Duodenal mucosa (tissue), 2 donors: ENCODE measurements around the gene RAB25.
A peak's percentile ranks its signal among the peaks of the same experiment; 100 is the strongest.

ENCODE experiments used
- H3K27ac ChIP-seq: one replicate; pipeline ENCODE4 v1.7.0; 2013; ENCODE audit warnings: low read depth, low read length
- H3K27me3 ChIP-seq, 2 donors: one replicate each; pipeline ENCODE4 v1.7.0; 2013; ENCODE audit warnings: low read length in 2 of 2, control low read depth in 1 of 2; ENCODE audit not compliant: insufficient read depth in 2 of 2, control insufficient read depth in 1 of 2
- H3K36me3 ChIP-seq, 2 donors: one replicate each; pipeline ENCODE4 v1.7.0; 2013; ENCODE audit warnings: low read length in 2 of 2, control low read depth in 1 of 2; ENCODE audit not compliant: insufficient read depth in 2 of 2, control insufficient read depth in 1 of 2
- H3K4me1 ChIP-seq, 2 donors: one replicate each; pipeline ENCODE4 v1.7.0; 2013; ENCODE audit warnings: low read length in 2 of 2, control low read depth in 1 of 2; ENCODE audit not compliant: insufficient read depth in 2 of 2, control insufficient read depth in 1 of 2
- H3K4me3 ChIP-seq, 2 donors: one replicate each; pipeline ENCODE4 v1.7.0; 2013; ENCODE audit warnings: low read length in 2 of 2, low read depth in 1 of 2
- H3K9ac ChIP-seq, 2 donors: one replicate each; pipeline ENCODE4 v1.7.0; 2013; ENCODE audit warnings: low read length in 2 of 2, low read depth in 1 of 2
- H3K9me3 ChIP-seq, 2 donors: one replicate each; pipeline ENCODE4 v1.7.0; 2013; ENCODE audit warnings: low read length in 2 of 2, control low read depth in 1 of 2; ENCODE audit not compliant: control insufficient read depth in 1 of 2

RAB25 gene

GRCh38 chr1:156098784-156099183, 37.8 kb downstream of the RAB25 start:
- no peaks in the 10 kb centered on the region for H3K36me3 ChIP-seq
- no peaks in the 10 kb centered on the region for H3K27me3 ChIP-seq
- no peak overlapping the region for H3K9ac ChIP-seq
- H3K4me3 ChIP-seq, result no peak overlapping the region
- H3K4me1 ChIP-seq, result peaks cover 42 to 48% of the 10 kb centered on the region in 2 donors
- no peaks in the 10 kb centered on the region for H3K9me3 ChIP-seq
- no peak overlapping the region for H3K27ac ChIP-seq

DNA sequence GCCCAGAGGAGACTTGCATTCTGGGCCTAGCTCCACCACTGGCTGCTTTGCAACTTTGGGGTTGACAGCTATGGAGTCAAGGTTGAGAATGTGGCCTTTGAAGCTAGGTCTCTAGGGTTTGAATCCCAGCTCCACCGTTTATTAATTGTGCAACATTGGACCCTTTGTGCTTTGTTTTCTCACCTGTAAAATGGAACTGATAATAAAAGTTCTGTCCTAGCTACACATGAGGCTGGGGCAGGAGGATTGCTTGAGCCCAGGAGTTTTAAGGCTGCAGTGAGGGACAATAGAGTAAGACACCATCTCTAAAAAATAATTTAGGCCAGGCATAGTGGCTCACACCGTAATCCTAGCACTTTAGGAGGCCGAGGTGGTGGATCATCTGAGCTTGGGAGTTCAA, 38.3 kb downstream of the RAB25 start:
- no peak overlapping the region for H3K9ac ChIP-seq
- no peak overlapping the region for H3K4me3 ChIP-seq
- no peak overlapping the region for H3K27ac ChIP-seq
- no peaks in the 10 kb centered on the region for H3K36me3 ChIP-seq
- no peaks in the 10 kb centered on the region for H3K9me3 ChIP-seq
- H3K4me1 ChIP-seq, result peaks cover 47 to 53% of the 10 kb centered on the region in 2 donors
- H3K27me3 ChIP-seq, result no peaks in the 10 kb centered on the region

DNA sequence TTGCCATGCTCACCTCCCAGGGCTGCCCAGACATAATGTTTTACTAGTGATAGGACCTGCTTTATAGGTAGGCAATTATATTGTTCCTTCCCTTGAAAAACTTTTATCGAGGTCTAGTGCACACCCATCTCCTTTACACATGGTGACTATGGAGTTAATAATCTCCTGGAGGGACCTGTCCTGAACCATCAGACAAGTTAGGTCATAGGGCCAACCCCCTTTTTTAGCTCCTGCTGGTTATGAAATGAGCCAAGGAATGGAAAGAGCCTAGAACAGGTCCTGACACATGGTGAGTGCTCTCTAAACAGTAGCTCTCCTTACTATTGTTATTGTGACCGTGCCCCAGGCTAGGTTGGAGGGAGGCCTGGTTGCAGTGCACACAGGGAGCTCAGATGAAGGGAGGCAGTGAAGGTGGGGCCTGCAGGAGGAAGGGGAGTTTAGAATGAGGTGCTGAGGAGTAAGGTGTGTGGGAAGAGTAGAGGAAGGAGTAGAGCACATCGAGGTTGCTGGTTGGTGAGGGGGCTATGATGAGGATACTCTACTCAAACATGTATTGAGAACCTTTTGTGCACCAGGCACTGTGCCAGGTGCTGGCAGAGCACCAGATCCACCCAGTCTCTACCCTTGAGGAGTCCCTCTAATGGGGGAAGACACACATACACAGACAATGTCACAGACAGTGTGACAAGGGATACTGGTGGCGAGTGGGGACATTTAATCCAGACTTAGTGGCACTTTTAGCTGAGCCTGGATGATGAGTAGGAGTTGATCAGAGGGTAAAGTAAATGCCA, 39.4 kb downstream of the RAB25 start:
- Histone ChIP-seq H3K27ac (no peak overlapping the region), H3K4me1 (peaks cover 58 to 65% of the 10 kb centered on the region in 2 donors), H3K9me3 (no peaks in the 10 kb centered on the region), H3K4me3 (no peak overlapping the region), H3K27me3 (no peaks in the 10 kb centered on the region), H3K9ac (no peak overlapping the region), H3K36me3 (no peaks in the 10 kb centered on the region)

DNA sequence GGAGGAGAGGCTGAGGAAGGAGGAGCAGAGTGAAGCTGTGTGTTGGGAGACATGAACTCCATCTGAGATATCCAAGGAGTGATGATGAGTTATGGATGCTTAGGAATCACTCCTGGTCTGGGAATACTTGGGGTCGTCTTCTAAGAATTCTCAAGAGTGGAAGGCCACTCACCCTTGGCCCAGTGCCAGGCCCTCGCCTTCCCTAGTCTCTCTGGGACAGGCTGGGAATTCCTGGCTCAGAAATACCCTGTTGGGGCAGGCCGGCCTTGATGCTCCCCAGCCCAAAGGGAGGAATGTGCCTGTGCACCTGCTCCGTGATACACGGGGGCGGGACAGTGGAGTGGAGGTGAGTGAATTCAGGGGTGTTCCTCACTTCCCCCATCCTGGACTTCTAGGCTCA, 40.9 kb downstream of the RAB25 start:
- Histone ChIP-seq H3K36me3 (no peaks in the 10 kb centered on the region), H3K4me1 (peaks cover 59 to 62% of the 10 kb centered on the region in 2 donors), H3K27me3 (no peaks in the 10 kb centered on the region), H3K9me3 (no peaks in the 10 kb centered on the region), H3K4me3 (no peak overlapping the region), H3K27ac (no peak overlapping the region), H3K9ac (no peak overlapping the region)

DNA sequence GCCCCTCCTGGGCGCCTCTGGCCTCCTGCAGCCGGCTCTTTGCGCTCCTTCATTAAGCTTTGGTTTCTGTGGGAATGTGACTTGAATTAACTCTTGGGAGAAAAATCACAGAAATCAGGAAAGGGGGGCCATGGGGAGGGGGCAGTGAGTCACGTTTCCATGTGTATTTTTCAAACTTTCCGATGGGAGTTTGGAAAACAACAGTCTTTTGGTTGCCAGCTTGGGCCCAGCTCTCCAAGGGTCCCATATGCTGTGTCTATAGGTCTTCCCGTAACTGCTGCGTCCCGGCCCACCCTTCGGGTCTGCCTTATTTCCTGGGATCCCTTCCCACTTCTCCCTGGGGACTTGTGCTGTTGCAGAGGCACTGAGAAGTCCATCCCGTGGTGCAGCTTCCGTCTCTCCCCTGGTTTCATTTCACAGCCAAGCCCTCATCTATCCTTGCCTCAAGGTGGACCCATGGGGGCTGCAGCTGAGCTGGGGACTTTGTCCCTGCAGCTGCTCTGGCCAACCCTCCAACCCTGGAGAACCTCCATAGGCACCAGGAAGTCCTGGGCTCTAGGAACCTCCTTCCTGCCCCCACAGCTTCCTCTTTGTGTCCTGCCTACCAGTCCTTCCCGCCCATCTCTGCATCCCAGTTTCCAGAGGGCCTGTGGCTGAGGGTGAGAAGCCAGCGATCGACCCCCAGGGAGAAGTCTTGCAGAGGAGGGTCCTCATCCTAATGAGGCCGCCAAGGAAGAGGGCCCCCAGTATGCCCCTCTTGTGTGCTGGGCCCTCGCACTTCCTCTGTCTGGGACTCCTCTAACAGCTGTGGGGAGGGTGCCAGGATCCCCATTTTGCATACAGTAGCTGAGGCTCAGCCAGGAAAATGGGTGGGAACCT, 41.9 kb downstream of the RAB25 start:
- Histone ChIP-seq H3K4me1 (peaks cover 58 to 60% of the 10 kb centered on the region in 2 donors), H3K36me3 (no peaks in the 10 kb centered on the region), H3K9me3 (no peaks in the 10 kb centered on the region), H3K4me3 (peak overlapping the region; percentile 25 to 36), H3K27me3 (no peaks in the 10 kb centered on the region), H3K27ac (peak overlapping the region; percentile 93), H3K9ac (peak overlapping the region; percentile 9 to 72)

DNA sequence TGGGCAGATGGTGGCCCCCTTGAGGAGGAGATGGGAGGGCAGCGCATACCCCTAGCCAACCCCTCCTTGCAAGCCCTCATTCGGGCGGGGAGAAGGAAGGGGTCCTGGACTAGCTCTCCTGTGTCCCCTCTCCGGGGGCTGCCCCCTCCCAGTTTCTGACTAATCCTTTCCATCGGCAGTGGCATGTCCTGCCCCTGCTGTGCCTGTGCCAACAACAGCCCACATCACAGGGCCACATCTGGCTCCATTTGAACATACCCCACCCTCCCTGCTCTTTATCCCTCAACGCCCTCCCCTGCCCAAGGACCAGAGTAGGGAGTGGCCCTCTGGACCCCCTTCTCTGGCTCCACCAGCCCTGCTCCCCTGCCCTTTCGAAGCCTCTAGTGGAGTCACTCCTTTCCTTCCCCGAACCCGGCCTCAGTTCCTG, 42.6 kb downstream of the RAB25 start:
- Histone ChIP-seq H3K4me1 (peaks cover 58 to 60% of the 10 kb centered on the region in 2 donors), H3K4me3 (peak overlapping the region in 1 of 2 donors; percentile 36), H3K27me3 (no peaks in the 10 kb centered on the region), H3K27ac (peak overlapping the region; percentile 93), H3K9ac (peak overlapping the region; percentile 52 to 72), H3K9me3 (no peaks in the 10 kb centered on the region), H3K36me3 (no peaks in the 10 kb centered on the region)

GRCh38 chr1:156104065-156104810, 43.3 kb downstream of the RAB25 start:
- Histone ChIP-seq H3K9me3 (no peaks in the 10 kb centered on the region), H3K27ac (peak overlapping the region; percentile 93), H3K36me3 (no peaks in the 10 kb centered on the region), H3K9ac (peak overlapping the region; percentile 52 to 72), H3K27me3 (no peaks in the 10 kb centered on the region), H3K4me1 (peaks cover 58 to 60% of the 10 kb centered on the region in 2 donors), H3K4me3 (peak overlapping the region in 1 of 2 donors; percentile 68)

- Histone ChIP-seq H3K9ac (peak overlapping the region; percentile 58 to 85), H3K9me3 (no peaks in the 10 kb centered on the region), H3K27ac (peak overlapping the region; percentile 93), H3K4me3 (peak overlapping the region in 1 of 2 donors; percentile 68), H3K27me3 (no peaks in the 10 kb centered on the region), H3K36me3 (no peaks in the 10 kb centered on the region), H3K4me1 (peaks cover 56 to 58% of the 10 kb centered on the region in 2 donors)
These were observed 44.2 kb downstream of the RAB25 start for GRCh38 chr1:156104861-156105832.
